IPS-NIHi11 (cell line): ENCODE data around the gene GRB7.

Experiments used
- DNase-seq: peaks from one replicate; pipeline ENCODE4 v3.0.0; 2012; ENCODE audit warnings: mixed read lengths, low spot score

GRB7 gene

DNA sequence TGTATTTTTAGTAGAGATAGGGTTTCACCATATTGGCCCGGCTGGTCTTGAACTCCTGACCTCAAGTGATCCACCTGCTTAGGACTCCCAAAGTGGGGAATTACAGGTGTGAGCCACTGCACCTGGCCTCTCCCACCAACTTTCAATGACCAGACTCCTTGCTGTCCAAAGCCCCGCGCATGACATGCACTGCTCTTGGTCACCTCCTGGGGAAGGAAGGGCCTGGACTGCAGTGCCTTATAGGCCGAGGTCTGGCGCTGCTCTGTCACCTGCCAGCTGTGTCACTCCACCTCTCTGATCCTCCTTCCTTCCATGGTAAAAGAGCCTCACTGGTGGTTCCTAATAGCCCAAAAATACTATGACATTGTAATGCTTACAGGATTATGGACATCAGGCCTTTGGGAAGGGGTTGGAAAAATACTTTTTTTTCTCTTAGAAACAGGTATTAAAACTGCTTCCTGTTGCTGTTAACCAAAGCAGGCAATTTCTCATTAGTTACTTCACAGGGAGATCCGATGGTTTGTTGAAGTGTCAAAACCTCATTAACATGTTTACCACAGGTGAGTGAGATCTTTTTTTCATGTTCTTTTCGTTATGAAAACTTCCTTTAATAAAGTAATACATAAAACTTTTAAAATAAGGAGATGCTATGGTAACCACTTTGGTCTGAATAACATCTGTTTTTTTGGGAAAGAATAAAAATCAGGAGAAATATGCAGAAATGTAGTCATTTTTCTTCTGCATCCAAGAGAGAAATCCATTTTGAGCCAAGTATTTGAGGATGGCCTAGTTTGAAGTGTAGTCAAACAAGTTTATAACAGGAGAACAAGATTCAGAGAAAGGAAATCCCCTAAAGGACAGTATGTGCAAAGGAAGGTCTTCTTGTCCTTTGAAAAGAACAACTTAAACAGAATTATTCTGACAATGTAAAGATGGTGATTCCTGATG lies 35.5 kb downstream of the GRB7 start:
- no peak for DNase-seq

DNA sequence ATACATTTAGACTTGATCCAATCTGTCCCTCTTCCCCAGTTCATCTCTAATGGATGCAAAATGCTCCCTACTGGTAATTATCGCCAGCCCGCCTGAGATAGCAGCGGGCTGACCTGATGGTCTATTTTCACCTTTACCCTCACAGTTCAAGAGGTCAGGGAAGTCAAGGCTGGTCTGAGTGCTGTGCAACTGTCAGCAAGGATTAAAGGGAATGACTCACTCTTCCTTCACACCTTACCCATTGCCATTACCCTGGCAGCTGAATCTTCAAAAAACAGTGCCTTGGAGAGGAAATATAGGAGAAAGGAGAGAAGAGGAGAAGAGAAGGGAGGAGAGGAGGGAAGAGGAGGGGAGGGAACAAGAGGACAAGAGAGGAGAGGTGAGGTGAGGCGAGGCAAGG lies 36.3 kb downstream of the GRB7 start:
- DNase-seq: no peak

DNA sequence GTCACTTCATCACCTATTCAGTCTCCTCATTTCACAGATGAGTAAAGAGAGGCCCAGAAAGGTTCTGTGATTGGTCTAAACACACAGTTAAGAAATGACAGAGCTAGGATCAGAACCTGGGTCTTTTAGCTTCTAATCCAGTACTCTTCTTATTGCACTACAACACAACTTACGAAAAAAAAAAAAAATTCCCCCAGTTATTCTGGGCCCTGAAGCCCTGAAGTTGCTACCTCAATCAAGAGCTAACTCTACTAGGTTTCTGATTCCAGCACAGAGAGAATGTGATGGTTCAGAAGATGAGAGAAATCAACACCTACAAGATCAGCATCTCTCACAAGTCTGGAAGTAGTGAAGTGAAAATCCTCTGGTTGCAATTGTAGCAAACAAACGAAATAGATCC lies 37.3 kb downstream of the GRB7 start:
- no peak for DNase-seq

DNA sequence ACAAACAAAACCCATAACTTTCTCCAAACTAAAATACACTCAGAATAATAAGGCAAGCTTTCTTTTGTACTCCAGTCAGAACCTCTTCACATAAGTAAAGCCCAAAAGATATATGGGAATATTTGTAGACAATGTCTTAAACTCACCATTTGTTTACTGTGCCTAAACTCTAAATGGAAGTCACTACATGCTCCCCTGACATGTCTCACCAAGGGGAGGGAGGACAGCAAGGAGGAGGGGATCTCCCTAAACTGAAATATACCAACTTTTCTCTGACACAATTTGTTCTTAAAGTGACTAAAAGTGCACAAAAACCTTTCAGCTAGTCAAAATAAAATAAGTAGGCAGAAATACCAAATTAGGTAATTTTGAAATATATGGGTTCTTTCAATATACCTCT lies 38.5 kb downstream of the GRB7 start:
- no peak for DNase-seq

DNA sequence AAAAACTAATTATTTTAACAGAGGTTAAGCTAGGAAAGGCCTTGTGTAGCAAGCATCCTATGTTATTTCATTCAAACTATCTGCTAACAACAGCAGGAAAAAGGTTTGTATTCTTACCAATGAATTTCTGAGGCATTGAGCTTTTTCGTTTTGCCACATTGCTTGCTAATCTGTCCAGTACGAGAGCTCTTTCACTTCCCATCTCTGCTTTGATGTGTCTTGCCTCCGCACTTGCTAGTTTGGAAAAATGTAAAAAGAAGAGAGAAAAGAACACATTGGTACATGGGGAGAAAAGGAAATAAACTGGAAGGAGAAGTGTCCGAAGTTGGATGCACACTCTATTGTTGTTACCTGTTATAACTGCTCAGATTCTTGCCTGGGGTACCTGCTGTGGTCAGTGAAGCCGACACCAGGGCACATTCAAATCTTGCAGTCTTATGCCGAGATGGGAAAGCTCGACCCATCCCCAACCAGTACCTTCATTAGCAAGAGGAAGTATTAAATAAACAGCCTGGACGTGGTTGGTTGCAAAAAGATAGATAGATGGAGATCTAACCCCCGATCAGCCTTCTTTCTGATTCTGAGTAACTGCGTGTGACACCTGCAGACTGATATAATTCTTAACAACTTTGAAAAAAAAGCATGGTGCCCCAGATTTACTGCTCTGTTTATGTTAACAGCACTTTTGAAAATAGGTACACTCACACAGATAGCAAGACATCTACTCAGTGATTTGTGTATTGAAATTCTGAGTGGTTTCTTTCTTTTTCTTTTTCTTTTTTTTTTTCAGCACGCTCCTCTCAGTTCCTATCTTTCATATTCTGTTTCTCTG lies 40.0 kb downstream of the GRB7 start:
- DNase-seq: no peak

DNA sequence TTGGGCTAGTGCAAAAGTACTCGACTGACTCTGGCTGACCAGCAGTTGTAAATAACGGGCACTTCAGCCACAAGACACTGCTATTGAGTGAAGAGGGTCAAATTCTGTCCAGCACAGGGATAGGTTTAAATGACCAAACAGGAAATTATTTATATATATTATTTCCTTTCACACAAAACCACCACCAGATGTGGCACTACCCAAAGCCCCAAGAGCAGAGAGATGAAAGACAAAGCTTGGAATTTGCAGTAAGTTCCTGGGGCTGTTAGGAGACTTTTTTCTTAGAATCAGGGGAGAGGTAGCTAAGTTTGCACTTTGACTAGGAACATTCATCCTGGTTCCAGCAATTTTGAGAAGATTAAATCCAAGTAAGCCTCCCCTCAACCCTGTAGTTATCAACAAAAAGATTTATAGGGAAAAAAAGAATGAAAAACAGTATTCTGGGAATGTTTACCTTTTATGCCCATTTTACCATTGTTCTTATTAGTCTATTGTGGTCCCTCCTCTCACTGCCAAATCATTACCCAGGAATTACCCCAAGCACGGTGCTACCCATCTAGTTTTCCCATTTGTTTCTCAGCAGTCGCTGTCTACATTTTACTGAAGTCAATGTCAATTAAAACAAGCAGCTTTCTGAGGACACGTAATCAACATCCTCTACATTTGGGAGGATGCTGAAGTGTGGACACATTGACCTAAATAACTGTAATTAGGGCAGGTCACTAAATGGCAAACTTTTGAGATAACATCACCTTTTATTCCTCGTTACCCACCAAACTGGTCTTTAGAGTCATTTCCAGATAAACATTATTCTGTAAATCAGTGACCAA lies 43.5 kb downstream of the GRB7 start:
- no peak for DNase-seq

DNA sequence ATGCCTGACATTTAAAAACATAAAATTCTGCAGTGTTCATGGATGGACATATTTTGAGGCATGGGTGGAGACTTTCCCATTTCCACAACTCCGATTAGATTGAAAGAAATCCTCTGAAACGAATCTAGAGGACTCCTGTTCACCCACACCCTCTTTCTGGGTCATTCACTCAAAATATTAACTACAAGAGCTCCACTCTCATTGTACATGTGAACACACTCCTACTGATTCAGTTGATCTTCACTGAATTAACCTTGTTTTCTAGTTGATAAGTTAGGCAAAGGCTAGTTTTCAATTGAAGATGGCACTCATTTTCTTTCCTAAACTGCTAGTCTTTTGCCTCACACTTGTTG lies 44.1 kb downstream of the GRB7 start:
- DNase-seq: no peak

DNA sequence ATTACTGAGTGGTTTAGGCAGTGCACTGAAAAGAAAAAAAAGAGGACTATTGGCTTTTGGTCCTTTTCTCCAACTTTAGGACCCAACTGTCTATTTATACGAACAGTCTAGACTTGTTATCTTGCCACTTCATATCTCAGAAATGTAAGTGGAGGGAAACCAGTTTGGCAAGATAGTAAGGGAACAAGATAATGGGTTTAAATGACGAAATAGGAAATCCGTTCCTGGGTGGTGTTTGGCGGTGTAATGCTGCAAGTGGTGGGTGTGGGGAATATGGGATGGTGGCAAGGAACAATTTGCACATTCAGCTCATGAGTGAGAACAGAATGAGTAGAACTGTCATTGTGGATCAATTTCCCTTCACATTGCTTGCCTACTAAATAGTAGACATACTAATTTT lies 44.7 kb downstream of the GRB7 start:
- no peak for DNase-seq

DNA sequence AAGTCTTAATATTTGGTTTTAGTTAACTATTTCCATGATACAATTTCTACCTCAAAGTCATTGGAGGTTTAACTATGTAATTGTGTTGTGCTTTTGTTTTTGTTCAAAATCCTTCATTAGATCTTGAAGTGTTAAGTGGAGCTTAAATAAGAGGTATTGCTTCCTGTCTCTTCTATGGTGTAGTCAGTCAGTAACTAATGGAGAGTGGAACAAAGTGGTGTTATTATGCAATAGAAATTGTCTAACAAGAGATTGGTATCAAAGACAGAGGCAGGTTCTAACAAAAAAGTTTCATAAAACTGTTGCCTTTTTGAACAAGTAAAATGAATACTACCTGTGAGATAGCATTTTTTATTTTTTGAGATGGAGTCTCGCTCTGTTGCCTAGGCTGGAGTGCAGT lies 45.2 kb downstream of the GRB7 start:
- no peak for DNase-seq

DNA sequence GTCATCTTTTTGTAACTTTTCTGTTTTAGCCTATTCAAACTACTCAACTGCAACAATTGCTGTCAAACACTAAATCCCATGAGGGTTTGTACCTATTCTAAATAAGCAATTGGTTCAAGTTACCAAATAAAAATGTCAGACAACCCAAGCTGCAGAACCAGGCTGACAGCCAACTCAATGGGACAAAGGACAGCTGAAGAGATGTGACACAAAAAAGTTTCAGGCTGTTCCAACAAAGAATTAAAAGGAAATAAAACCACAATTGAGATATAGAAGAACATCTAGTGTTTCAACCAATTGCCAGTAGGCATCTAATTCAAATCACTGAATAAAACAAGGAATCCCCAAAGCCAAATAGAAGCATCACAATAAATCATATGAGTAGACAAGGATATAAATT lies 49.3 kb downstream of the GRB7 start:
- DNase-seq: no peak

DNA sequence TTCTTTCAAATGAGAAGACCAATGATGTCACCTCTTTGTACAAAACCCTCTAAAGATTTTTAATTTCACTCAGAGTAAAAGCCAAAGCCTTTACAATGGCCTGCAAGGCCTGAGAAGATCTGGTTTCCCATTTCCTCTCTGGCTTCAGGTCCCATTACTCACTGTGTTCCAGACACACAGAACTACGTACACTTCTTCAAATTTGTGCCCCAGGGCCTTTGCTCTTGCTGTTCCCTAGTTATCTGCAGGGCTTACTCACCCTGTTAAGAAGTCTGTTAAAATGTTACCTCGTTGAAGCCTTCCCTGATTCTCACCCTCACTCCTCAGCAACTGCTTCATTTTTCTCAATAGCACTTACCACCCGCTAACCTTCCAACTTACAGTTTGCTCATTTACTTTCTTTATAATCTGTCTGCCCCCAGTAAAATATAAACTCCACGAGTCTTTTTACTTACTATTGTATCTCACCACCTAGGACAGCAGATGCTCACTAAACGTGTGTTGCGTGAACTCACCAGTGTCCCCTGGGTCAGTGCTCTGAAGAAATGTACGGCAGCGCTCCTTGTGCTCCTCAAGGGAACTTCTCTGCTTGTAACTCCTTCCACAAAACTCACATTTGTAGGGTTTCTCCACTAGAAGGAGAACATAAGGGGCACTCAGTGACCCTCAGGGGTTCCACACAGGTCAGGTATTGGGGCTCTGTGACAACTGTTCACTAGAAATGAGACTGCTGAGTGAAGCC lies 50.2 kb downstream of the GRB7 start:
- peak; percentile 35 for DNase-seq

DNA sequence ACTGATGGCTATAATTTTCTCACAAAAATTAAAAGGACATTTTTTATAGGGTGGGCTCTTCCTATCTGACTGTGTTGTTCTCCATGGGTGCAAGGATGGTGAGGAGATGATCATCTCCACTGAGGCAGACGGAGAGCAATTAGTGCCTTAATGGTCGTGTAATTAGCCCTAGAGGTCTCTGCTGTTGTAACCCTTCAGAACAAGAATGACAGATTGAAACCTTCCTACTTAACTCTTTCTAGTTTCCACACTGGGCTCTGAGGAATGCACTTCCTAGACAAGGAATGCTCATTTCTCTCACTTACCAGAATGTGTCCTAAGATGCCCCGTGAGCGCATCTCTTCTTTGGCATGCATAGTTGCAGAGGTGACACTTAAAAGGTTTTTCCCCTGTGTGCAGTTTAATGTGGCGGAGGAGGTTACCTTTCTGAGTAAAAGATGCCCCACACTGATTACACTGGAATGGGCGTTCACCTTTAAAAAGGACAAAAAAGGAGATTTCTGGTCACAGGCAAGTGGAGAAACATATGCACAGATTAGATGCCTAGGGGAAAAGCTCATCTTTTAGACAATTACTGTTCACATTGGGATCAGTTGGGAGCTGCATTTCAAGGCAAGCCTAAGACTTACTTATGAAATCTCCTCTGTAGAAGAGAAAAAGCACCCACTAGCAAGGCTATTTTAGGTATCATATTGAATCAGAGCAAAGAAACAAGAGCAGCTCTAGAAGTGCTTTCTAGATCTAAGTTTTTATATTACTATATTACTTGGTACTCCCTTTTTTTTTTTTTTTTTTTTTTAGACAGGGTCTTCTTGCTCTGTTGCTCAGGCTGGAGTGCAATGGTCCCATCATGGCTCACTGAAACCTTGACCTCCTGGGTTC lies 53.6 kb downstream of the GRB7 start:
- DNase-seq: no peak

DNA sequence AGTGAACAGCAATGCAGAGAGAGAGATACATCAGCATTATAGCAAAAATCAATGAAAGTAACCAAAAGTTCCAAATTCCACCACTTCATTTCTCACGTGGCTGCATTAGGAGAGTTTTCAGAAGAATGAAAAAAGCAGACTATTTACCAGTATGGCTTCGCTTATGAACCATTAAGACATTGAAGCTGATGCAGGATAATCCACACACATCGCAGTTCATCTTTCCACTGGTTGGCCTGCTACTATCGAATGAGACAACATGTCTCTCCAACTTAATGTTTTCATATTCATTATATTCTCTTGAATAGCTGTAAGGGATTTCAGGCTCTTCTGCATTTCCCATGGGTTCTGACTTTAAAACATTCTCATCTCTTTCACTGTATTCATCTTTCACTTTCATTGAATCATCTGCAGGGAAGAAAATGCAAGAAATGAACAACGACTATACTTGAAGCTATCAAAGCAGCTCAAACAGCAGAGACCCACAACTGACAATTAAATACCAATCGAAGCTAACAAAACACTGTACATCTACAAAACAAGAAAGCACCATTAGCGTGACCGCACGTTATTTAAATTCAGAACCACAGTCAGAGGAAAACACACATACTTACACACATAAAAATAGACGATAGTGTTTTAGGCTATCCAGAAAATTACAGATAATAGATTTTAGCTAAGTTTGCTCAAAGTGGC lies 54.9 kb downstream of the GRB7 start:
- no peak for DNase-seq

DNA sequence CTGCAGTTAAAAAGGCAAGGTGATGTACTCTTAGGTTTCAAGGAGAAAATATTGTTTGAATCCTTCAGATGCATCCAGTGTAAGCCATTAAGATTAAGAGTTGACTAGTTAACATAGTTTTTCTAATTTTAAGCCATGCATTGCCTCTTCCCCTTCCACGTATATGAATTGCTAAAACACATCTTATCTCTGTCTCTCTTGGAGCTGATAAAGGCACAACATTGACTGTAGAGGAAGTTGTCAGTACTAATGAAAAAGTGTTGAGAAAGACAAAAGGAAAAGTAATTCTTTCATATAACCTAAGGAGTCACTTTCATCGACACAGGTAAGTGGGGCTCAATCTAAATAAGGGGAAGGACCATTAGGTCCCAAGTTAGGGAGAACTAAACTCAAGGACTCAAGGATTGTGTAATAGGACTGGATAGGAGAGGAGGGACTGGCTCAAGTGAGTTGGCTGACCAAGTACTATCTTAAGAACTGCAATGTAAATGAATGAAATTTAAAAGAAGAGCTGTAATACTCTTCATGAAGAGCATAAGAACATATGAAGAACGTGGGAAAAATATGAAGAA lies 55.6 kb downstream of the GRB7 start:
- no peak for DNase-seq

DNA sequence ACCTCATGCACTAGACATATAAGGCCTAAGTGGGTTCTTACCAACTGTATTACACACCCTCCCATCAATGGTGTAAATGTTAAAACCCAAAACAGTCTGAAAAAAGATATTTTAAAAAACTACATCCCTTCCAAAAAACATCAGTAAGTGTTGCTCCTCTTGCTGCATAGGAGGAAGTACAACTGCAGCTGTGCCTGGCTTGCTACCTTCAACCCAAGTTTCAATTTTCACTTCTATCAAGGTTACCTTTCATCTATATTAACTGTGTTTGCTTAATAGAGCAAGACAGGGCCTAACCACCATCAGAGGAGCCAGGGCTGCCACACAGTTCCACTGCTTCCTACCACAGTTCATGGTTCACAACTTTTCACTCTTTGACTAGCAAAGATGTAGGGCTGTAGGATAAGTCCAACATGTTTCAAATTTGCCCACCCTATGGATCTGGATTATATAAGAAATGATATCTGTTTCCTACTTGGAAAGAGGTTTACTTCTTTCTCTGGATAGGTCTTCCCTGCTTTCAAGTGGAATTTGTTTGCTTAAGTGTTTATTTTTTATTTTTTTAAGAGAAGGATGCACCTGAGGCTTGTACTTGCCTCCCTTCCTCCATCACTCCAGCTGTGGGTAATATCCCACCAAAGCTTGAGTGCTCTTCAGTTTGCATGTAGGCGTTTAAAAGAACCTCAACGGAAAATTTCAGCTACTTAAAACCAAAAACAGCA lies 56.7 kb downstream of the GRB7 start:
- DNase-seq: no peak
